Esophagus muscularis mucosa (tissue), 4 donors: ENCODE results near the gene PC. TPM values are rescaled to one million over a fixed set of nuclear protein-coding genes. Genes with fewer than 3 reads are reported as not detected.
"Not testable (repeated sequence)": the region's sequence is repeated elsewhere in the genome, so short reads cannot be mapped to it uniquely, and the experiment has no call there.

Experiments used
- DNase-seq: peaks from one replicate; pipeline ENCODE4 v3.0.0-alpha.2; 2017; ENCODE audit errors: extremely low spot score
- H3K27ac ChIP-seq, 4 donors: fragments of 200-600 bp; sonication (generic); replicated peaks in 1 of 4; 1 replicate in 3 of 4; 2 replicates in 1 of 4; pipeline ENCODE4 v1.5.1; 2016 to 2019; ENCODE audit warnings: mild to moderate bottlenecking in 1 of 4
- H3K27me3 ChIP-seq, 4 donors: fragments of 200-600 bp; sonication (generic); one replicate each; pipeline versions ENCODE4 v1.5.1 to v1.6.0; 2016 to 2019
- H3K36me3 ChIP-seq, 4 donors: fragments of 200-600 bp; sonication (generic); one replicate each; pipeline ENCODE4 v1.5.1; 2016 to 2019
- H3K4me1 ChIP-seq, 4 donors: fragments of 200-600 bp; sonication (generic); one replicate each; pipeline ENCODE4 v1.5.1; 2016 to 2019
- H3K4me3 ChIP-seq, 4 donors: fragments of 200-600 bp; sonication (generic); 1 replicate in 2 of 4; 2 replicates in 2 of 4; pipeline ENCODE4 v1.5.1; 2016 to 2019; ENCODE audit warnings: mild to moderate bottlenecking in 4 of 4, moderate library complexity in 1 of 4
- H3K9me3 ChIP-seq, 4 donors: fragments of 200-600 bp; sonication (generic); 1 replicate in 3 of 4; 2 replicates in 1 of 4; pipeline ENCODE4 v1.5.1; 2016 to 2019
- CTCF ChIP-seq, 3 experiments: fragments of 200-600 bp in 2 of 3; fragments of 450-650 bp in 1 of 3; sonication (generic) in 2 of 3; IDR thresholded peaks; one replicate each; pipeline ENCODE4 v1.5.1; 2017 to 2019; ENCODE audit warnings: antibody characterized with exemption in 3 of 3, mild to moderate bottlenecking in 2 of 3, moderate library complexity in 1 of 3
- EP300 ChIP-seq: sonication (generic); formaldehyde crosslinking; IDR thresholded peaks from one replicate; pipeline ENCODE4 v1.6.1; 2017; ENCODE audit warnings: antibody characterized with exemption
- POLR2A ChIP-seq: fragments of 450-650 bp; IDR thresholded peaks from one replicate; pipeline ENCODE4 v1.6.1; 2017; ENCODE audit warnings: antibody characterized with exemption, moderate library complexity, mild to moderate bottlenecking, low read depth
- POLR2AphosphoS5 ChIP-seq, 2 donors: sonication (generic); formaldehyde crosslinking; IDR thresholded peaks; one replicate each; pipeline ENCODE4 v1.6.1; 2017; ENCODE audit warnings: antibody characterized with exemption in 2 of 2
- WGBS: methylation state at CpG from one replicate; pipeline ENCODE4 v1.1.5; 2018; 5-methylcytosine and 5-hydroxymethylcytosine counted together
- intact Hi-C: fragments of 100-400 bp; cut with DNase I; formaldehyde crosslinking; loops from one replicate; pipeline ENCODE4 v1.15.1; 2023
- total RNA-seq, 4 donors: library from RNA; depleted of rRNA; stranded (reverse); fragments of >200 nt; gene quantifications; one replicate each; pipeline versions ENCODE4 v1.1.0 to v1.2.1, GENCODE V29; 2016

Gene PC
- total RNA-seq, 4 donors from 2014 or later = 2.1 to 5.5 (median 5.1) TPM

- no peak overlapping the region for H3K4me3 ChIP-seq
- H3K9me3 ChIP-seq = no peaks in the 10 kb centered on the region
- no peak overlapping the region for H3K27ac ChIP-seq
- no peaks in the 10 kb centered on the region for H3K36me3 ChIP-seq
- H3K4me1 ChIP-seq = peaks cover 0 to 5% (median 0%) of the 10 kb centered on the region in 4 donors
- intact Hi-C loops = no loop called here
- peaks cover 0 to 5% (median 0%) of the 10 kb centered on the region in 4 donors for H3K27me3 ChIP-seq
- WGBS = 79% methylated on average over 5 of the region's 5 CpGs
- TF ChIP-seq EP300 = no peak
- TF ChIP-seq POLR2A = no peak
- TF ChIP-seq POLR2AphosphoS5 (IDR thresholded peaks at IDR 0.05) = no peak
- TF ChIP-seq CTCF (IDR thresholded peaks at IDR 0.05) = no peak
- DNase-seq = no peak
Measured at GRCh38 chr11:66967670-66968425, 9.7 kb upstream of the PC start.

- Histone ChIP-seq H3K27me3 (peaks cover 0 to 5% (median 0%) of the 10 kb centered on the region in 4 donors), H3K9me3 (no peaks in the 10 kb centered on the region), H3K27ac (no peak overlapping the region), H3K4me3 (no peak overlapping the region), H3K36me3 (no peaks in the 10 kb centered on the region), H3K4me1 (peaks cover 0 to 3% (median 0%) of the 10 kb centered on the region in 4 donors)
- intact Hi-C loops = no loop called here
- no peak for TF ChIP-seq CTCF (IDR thresholded peaks at IDR 0.05)
- no peak for TF ChIP-seq POLR2AphosphoS5 (IDR thresholded peaks at IDR 0.05)
- TF ChIP-seq EP300 = no peak
- TF ChIP-seq POLR2A = no peak
- DNase-seq = no peak
- WGBS = 82% methylated on average over 5 of the region's 5 CpGs
Measured at GRCh38 chr11:66966351-66966750, 8.2 kb upstream of the PC start.

- DNase-seq = no peak
- no peaks in the 10 kb centered on the region for H3K9me3 ChIP-seq
- intact Hi-C loops = no loop called here
Measured at GRCh38 chr11:66964495-66964894, 6.3 kb upstream of the PC start.

GRCh38 chr11:66962801-66963200 is 4.6 kb upstream of the PC start:
- Histone ChIP-seq H3K27ac (no peak overlapping the region), H3K4me3 (no peak overlapping the region), H3K9me3 (no peaks in the 10 kb centered on the region), H3K4me1 (peaks cover 6 to 10% (median 8%) of the 10 kb centered on the region in 4 donors), H3K27me3 (peaks cover 0 to 5% (median 0%) of the 10 kb centered on the region in 4 donors), H3K36me3 (no peaks in the 10 kb centered on the region)
- DNase-seq = no peak
- 93% methylated on average over 5 of the region's 5 CpGs for WGBS
- no peak for TF ChIP-seq EP300
- intact Hi-C loops = no loop called here

More at GRCh38 chr11:66964495-66964894, 6.3 kb upstream of the PC start:
- TF ChIP-seq POLR2A = no peak
- TF ChIP-seq EP300 = no peak
- TF ChIP-seq POLR2AphosphoS5 (IDR thresholded peaks at IDR 0.05) = no peak
- no peak for TF ChIP-seq CTCF (IDR thresholded peaks at IDR 0.05)
- Histone ChIP-seq H3K27me3 (peaks cover 0 to 5% (median 0%) of the 10 kb centered on the region in 4 donors), H3K4me3 (no peak overlapping the region), H3K27ac (no peak overlapping the region), H3K4me1 (peaks cover 0 to under 1% (median 0%) of the 10 kb centered on the region in 4 donors), H3K36me3 (no peaks in the 10 kb centered on the region)
- 74% methylated on average over 3 of the region's 3 CpGs for WGBS

- Histone ChIP-seq H3K4me1 (peaks cover 12 to 16% (median 13%) of the 10 kb centered on the region in 4 donors), H3K4me3 (no peak overlapping the region), H3K9me3 (no peaks in the 10 kb centered on the region), H3K36me3 (no peaks in the 10 kb centered on the region), H3K27me3 (peaks cover 0 to 5% (median 0%) of the 10 kb centered on the region in 4 donors), H3K27ac (no peak overlapping the region)
- DNase-seq = no peak
- 95% methylated on average over 2 of the region's 2 CpGs for WGBS
- no peak for TF ChIP-seq POLR2A
- no peak for TF ChIP-seq CTCF (IDR thresholded peaks at IDR 0.05)
- no peak for TF ChIP-seq EP300
- TF ChIP-seq POLR2AphosphoS5 (IDR thresholded peaks at IDR 0.05) = no peak
- intact Hi-C loops = no loop called here
Measured at GRCh38 chr11:66962247-66962646, 4.1 kb upstream of the PC start.

- DNase-seq = not testable (repeated sequence)
Measured at GRCh38 chr11:66961691-66962213, 3.6 kb upstream of the PC start.

More at GRCh38 chr11:66961691-66962213, 3.6 kb upstream of the PC start:
- WGBS = 86% methylated on average over 5 of the region's 5 CpGs
- H3K4me1 ChIP-seq = peaks cover 16 to 21% (median 17%) of the 10 kb centered on the region in 4 donors
- H3K27ac ChIP-seq, H3K27me3 ChIP-seq, H3K36me3 ChIP-seq, H3K9me3 ChIP-seq, intact Hi-C loops, H3K4me3 ChIP-seq: not testable (repeated sequence)
